Astrocyte (in vitro differentiated cells and primary cell): Measurements from ENCODE around the gene GALT. TPM values are rescaled to one million over a fixed set of nuclear protein-coding genes. Genes with fewer than 3 reads are reported as not detected.

Source experiments
- DNase-seq: peaks from one replicate; pipeline ENCODE4 v3.0.0-alpha.2; 2010; ENCODE audit warnings: low read depth
- FAIRE-seq: peaks from 2 replicates; lab custom pipeline; 2011; peaks lifted over from hg19 to GRCh38; lab: Jason Lieb, UNC
- H2AFZ ChIP-seq: 2 replicates; pipeline ENCODE4 v1.6.0; 2012; ENCODE audit warnings: low read depth, low read length, inconsistent platforms
- H3K27ac ChIP-seq: 2 replicates; pipeline ENCODE4 v1.5.1; 2011; ENCODE audit warnings: low read depth, low read length, inconsistent platforms
- H3K27me3 ChIP-seq: 2 replicates; pipeline ENCODE4 v1.6.0; 2011; ENCODE audit warnings: low read length, inconsistent platforms; ENCODE audit not compliant: insufficient read depth
- H3K36me3 ChIP-seq: 2 replicates; pipeline ENCODE4 v1.5.1; 2011; ENCODE audit warnings: low read length, inconsistent platforms; ENCODE audit not compliant: insufficient read depth
- H3K4me1 ChIP-seq: 2 replicates; pipeline ENCODE4 v1.5.1; 2011; ENCODE audit warnings: low read length, inconsistent platforms; ENCODE audit not compliant: insufficient read depth
- H3K4me2 ChIP-seq: 2 replicates; pipeline ENCODE4 v1.6.0; 2012; ENCODE audit warnings: low read length, inconsistent platforms
- H3K4me3 ChIP-seq: 2 replicates; pipeline ENCODE4 v1.5.1; 2011; ENCODE audit warnings: low read depth, mild to moderate bottlenecking, low read length, inconsistent platforms; ENCODE audit not compliant: insufficient read depth
- H3K79me2 ChIP-seq: 2 replicates; pipeline ENCODE4 v1.6.0; 2012; ENCODE audit warnings: mild to moderate bottlenecking, low read length, inconsistent platforms; ENCODE audit not compliant: insufficient read depth
- H3K9ac ChIP-seq: 2 replicates; pipeline ENCODE4 v1.6.0; 2012; ENCODE audit warnings: mild to moderate bottlenecking, low read length, inconsistent platforms
- H3K9me3 ChIP-seq: 2 replicates; pipeline ENCODE4 v1.5.1; 2012; ENCODE audit warnings: low read depth, mild to moderate bottlenecking, low read length, inconsistent platforms; ENCODE audit not compliant: insufficient read depth
- H4K20me1 ChIP-seq: 2 replicates; pipeline ENCODE4 v1.6.0; 2012; ENCODE audit warnings: low read length, inconsistent platforms; ENCODE audit not compliant: insufficient read depth
- H3K27ac Mint-ChIP-seq: one replicate; pipeline ENCODE4 v1.8.0; 2021; ENCODE audit warnings: mild to moderate bottlenecking, mixed read lengths; ENCODE audit not compliant: unreplicated experiment
- H3K27me3 Mint-ChIP-seq: one replicate; pipeline ENCODE4 v1.8.0; 2021; ENCODE audit warnings: low read depth, mixed read lengths; ENCODE audit not compliant: unreplicated experiment
- H3K36me3 Mint-ChIP-seq: one replicate; pipeline ENCODE4 v1.8.0; 2021; ENCODE audit warnings: low read depth, mixed read lengths; ENCODE audit not compliant: unreplicated experiment
- H3K4me1 Mint-ChIP-seq: one replicate; pipeline ENCODE4 v1.8.0; 2021; ENCODE audit warnings: low read depth, mixed read lengths; ENCODE audit not compliant: unreplicated experiment
- H3K4me3 Mint-ChIP-seq: one replicate; pipeline ENCODE4 v1.8.0; 2021; ENCODE audit warnings: mild to moderate bottlenecking, moderate library complexity, mixed read lengths; ENCODE audit not compliant: unreplicated experiment
- H3K9me3 Mint-ChIP-seq: one replicate; pipeline ENCODE4 v1.8.0; 2021; ENCODE audit warnings: mild to moderate bottlenecking, mixed read lengths; ENCODE audit not compliant: unreplicated experiment
- EZH2 ChIP-seq: IDR thresholded peaks from 2 replicates; pipeline ENCODE4 v1.6.1; 2012; ENCODE audit warnings: mild to moderate bottlenecking, low read length, inconsistent platforms; ENCODE audit not compliant: insufficient read depth
- total RNA-seq: library from RNA; stranded (reverse); gene quantifications from 2 replicates; pipeline ENCODE4 v1.2.1, GENCODE V29; 2021
- TF ChIP-seq, protein P1 (sequence below): IDR thresholded peaks from 2 replicates; pipeline ENCODE4 v1.5.1; 2011; ENCODE audit warnings: low read depth, mild to moderate bottlenecking, inconsistent platforms, low read length, moderate library complexity; ENCODE audit not compliant: insufficient read depth

Gene GALT
- total RNA-seq, 1 donor from 2014 or later: 30.7 TPM

GRCh38 chr9:34606190-34606589, 40.3 kb upstream of the GALT start:
- Histone ChIP-seq H3K4me3 (no peak overlapping the region), H3K27ac (no peak overlapping the region), H3K9me3 (no peaks in the 10 kb centered on the region), H3K27me3 (peaks cover 7% of the 10 kb centered on the region), H3K36me3 (no peaks in the 10 kb centered on the region), H3K79me2 (peaks cover 4% of the 10 kb centered on the region), H2AFZ (no peak overlapping the region), H3K4me2 (no peak overlapping the region), H3K4me1 (peaks cover 4% of the 10 kb centered on the region), H4K20me1 (peaks cover 8% of the 10 kb centered on the region), H3K9ac (no peak overlapping the region)
- Mint-ChIP-seq H3K4me1 (peaks cover 5% of the 10 kb centered on the region), H3K27me3 (peaks cover 13% of the 10 kb centered on the region), H3K27ac (no peak overlapping the region), H3K36me3 (peaks cover 5% of the 10 kb centered on the region), H3K9me3 (no peaks in the 10 kb centered on the region), H3K4me3 (no peak overlapping the region)
- no peak for TF ChIP-seq EZH2
- TF ChIP-seq, protein P1, sequence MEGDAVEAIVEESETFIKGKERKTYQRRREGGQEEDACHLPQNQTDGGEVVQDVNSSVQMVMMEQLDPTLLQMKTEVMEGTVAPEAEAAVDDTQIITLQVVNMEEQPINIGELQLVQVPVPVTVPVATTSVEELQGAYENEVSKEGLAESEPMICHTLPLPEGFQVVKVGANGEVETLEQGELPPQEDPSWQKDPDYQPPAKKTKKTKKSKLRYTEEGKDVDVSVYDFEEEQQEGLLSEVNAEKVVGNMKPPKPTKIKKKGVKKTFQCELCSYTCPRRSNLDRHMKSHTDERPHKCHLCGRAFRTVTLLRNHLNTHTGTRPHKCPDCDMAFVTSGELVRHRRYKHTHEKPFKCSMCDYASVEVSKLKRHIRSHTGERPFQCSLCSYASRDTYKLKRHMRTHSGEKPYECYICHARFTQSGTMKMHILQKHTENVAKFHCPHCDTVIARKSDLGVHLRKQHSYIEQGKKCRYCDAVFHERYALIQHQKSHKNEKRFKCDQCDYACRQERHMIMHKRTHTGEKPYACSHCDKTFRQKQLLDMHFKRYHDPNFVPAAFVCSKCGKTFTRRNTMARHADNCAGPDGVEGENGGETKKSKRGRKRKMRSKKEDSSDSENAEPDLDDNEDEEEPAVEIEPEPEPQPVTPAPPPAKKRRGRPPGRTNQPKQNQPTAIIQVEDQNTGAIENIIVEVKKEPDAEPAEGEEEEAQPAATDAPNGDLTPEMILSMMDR: no peak
- DNase-seq (no peak), FAIRE-seq (no peak)

DNA sequence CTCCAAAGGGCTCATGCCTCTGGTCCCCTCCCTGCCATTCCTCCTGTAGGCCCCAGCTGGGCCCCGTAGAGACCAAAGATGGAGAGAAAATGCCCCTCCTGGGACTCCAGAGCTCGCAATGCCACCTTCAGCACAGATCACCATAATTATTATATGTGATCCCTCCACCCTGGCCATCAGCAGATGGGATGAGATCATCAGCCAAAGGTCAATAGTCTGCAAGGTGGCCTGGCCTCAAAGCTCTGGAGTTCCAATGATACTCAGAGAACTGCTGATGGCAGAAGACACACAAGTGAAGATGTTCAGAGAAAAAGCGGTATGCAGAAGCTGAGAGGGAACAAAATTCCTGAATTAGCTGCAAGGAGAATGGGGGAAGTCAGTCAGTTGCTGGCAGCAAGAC, 39.6 kb upstream of the GALT start:
- DNase-seq: no peak
- Histone ChIP-seq H3K79me2 (peaks cover 12% of the 10 kb centered on the region), H3K27ac (no peak overlapping the region), H3K9ac (no peak overlapping the region), H3K4me1 (peaks cover 9% of the 10 kb centered on the region), H3K9me3 (no peaks in the 10 kb centered on the region), H3K27me3 (peaks cover 6% of the 10 kb centered on the region), H3K36me3 (no peaks in the 10 kb centered on the region), H4K20me1 (peaks cover 8% of the 10 kb centered on the region), H2AFZ (no peak overlapping the region), H3K4me3 (no peak overlapping the region), H3K4me2 (no peak overlapping the region)
- Mint-ChIP-seq H3K27ac (no peak overlapping the region), H3K4me1 (peaks cover 6% of the 10 kb centered on the region), H3K36me3 (peaks cover 5% of the 10 kb centered on the region), H3K27me3 (peaks cover 7% of the 10 kb centered on the region), H3K4me3 (no peak overlapping the region), H3K9me3 (no peaks in the 10 kb centered on the region)
- FAIRE-seq: no peak
- no peak for TF ChIP-seq EZH2
- TF ChIP-seq, protein P1: no peak

DNA sequence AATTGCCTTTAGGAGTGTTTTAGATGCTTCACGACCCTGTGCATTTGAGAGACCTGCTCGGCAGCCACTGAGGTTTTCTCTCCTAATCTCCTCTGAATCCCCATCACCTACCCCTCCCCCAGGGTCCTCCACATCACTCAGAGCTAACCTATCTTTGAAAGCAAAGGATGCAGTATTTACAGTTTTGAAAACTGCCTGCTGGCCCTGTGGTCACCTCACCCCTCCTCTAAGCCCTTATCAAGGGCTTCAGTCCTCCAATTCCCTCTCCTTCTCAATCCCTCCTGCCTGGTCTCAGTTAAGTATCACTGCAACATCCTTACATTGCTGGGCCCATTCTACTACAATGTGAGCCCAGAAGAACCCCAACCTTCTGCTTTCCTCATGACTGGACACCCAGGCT, 39.1 kb upstream of the GALT start:
- Mint-ChIP-seq H3K9me3 (no peaks in the 10 kb centered on the region), H3K27me3 (peaks cover 7% of the 10 kb centered on the region), H3K4me1 (peaks cover 6% of the 10 kb centered on the region), H3K36me3 (peaks cover 5% of the 10 kb centered on the region), H3K27ac (no peak overlapping the region), H3K4me3 (no peak overlapping the region)
- peaks cover 12% of the 10 kb centered on the region for H3K79me2 ChIP-seq
- DNase-seq (no peak), FAIRE-seq (no peak)
- peaks cover 8% of the 10 kb centered on the region for H4K20me1 ChIP-seq
- no peak overlapping the region for H3K27ac ChIP-seq
- H3K4me2 ChIP-seq: no peak overlapping the region
- TF ChIP-seq EZH2: no peak
- TF ChIP-seq, protein P1: no peak
- H2AFZ ChIP-seq: no peak overlapping the region
- no peaks in the 10 kb centered on the region for H3K36me3 ChIP-seq
- no peak overlapping the region for H3K4me3 ChIP-seq
- H3K9me3 ChIP-seq: no peaks in the 10 kb centered on the region
- no peak overlapping the region for H3K9ac ChIP-seq
- peaks cover 6% of the 10 kb centered on the region for H3K27me3 ChIP-seq
- H3K4me1 ChIP-seq: peaks cover 11% of the 10 kb centered on the region
